A549 (cell line): Measurements from ENCODE around the gene ZBTB42. TPM values are rescaled to one million over a fixed set of nuclear protein-coding genes. Genes with fewer than 3 reads are reported as not detected.
A peak's percentile ranks its signal among the peaks of the same experiment; 100 is the strongest.

ENCODE experiments used
- ATAC-seq, 2 experiments: fragments of 200-7000 bp in 1 of 2; fragments of >200 bp in 1 of 2; cut with Nextera tagmentation in 1 of 2; cut with Tn5 transposase in 1 of 2; 3 replicates each; pipeline versions ENCODE4 v1.8.0 to v1.9.1; 2018 to 2020; ENCODE audit warnings: mild to moderate bottlenecking in 1 of 2, moderate library complexity in 1 of 2
- CTCF ChIA-PET: fragments of 300-600 bp; sonication (Branson Sonifier 250); formaldehyde crosslinking; extraction: SDS; loops from one replicate; lab custom pipeline; 2021; ENCODE audit warnings: antibody characterized with exemption, inconsistent platforms; lab: Yijun Ruan, JAX
- POLR2A ChIA-PET: fragments of 350-600 bp; formaldehyde crosslinking; extraction: SDS; loops from one replicate; lab custom pipeline; 2021; ENCODE audit warnings: antibody characterized with exemption, inconsistent platforms; lab: Yijun Ruan, JAX
- DNase-seq, 2 experiments: peaks; one replicate each; pipeline versions ENCODE4 v3.0.0 to v3.0.0-alpha.2; 2011 to 2016; ENCODE audit warnings: low read depth in 1 of 2, low spot score in 1 of 2
- FAIRE-seq: peaks from 2 replicates; lab custom pipeline; 2011; peaks lifted over from hg19 to GRCh38; lab: Jason Lieb, UNC
- H3K27ac ChIP-seq, 2 experiments: fragments of >200 bp; sonication (Bioruptor Twin); formaldehyde crosslinking; 3 replicates each; pipeline ENCODE4 v1.5.1; 2016 to 2017
- H3K4me1 ChIP-seq: fragments of >200 bp; sonication (Bioruptor Twin); formaldehyde crosslinking; 3 replicates; pipeline ENCODE4 v1.6.1; 2016
- H3K4me2 ChIP-seq: fragments of >200 bp; sonication (Bioruptor Twin); formaldehyde crosslinking; 3 replicates; pipeline ENCODE4 v1.6.1; 2016
- H3K4me3 ChIP-seq: fragments of >200 bp; sonication (Bioruptor Twin); formaldehyde crosslinking; 3 replicates; pipeline ENCODE4 v1.5.1; 2016
- H3K9me3 ChIP-seq: fragments of >200 bp; sonication (Bioruptor Twin); formaldehyde crosslinking; 3 replicates; pipeline ENCODE4 v1.6.1; 2016
- CBX2 ChIP-seq: fragments of 200-600 bp; sonication (generic); IDR thresholded peaks from 2 replicates; pipeline ENCODE4 v1.6.1; 2016; ENCODE audit warnings: low read depth, mild to moderate bottlenecking, borderline replicate concordance
- CHD2 ChIP-seq: fragments of 150-350 bp; IDR thresholded peaks from 2 replicates; pipeline ENCODE4 v1.6.1; 2014; ENCODE audit warnings: low read length; ENCODE audit not compliant: partially characterized antibody
- ESRRA ChIP-seq: fragments of 150-350 bp; IDR thresholded peaks from 2 replicates; pipeline ENCODE4 v1.6.1; 2014; ENCODE audit warnings: mild to moderate bottlenecking, low read length, borderline replicate concordance
- FOXS1 ChIP-seq: fragments of 250-450 bp; sonication (Bioruptor Pico); IDR thresholded peaks from 2 replicates; pipeline ENCODE4 v1.5.0; 2020; ENCODE audit warnings: mild to moderate bottlenecking, moderate library complexity
- GATA3 ChIP-seq: IDR thresholded peaks from 2 replicates; pipeline ENCODE4 v1.6.1; 2012; ENCODE audit warnings: borderline replicate concordance
- HDAC2 ChIP-seq: fragments of 200-600 bp; sonication (generic); IDR thresholded peaks from 2 replicates; pipeline ENCODE4 v1.6.1; 2016
- HOXA7 ChIP-seq: fragments of 250-450 bp; sonication (Bioruptor Pico); IDR thresholded peaks from 2 replicates; pipeline ENCODE4 v1.5.0; 2020; ENCODE audit warnings: mild to moderate bottlenecking, moderate library complexity
- JUN ChIP-seq, 2 experiments: fragments of >200 bp; sonication (Bioruptor Twin); formaldehyde crosslinking; IDR thresholded peaks; 2 replicates in 1 of 2; 3 replicates in 1 of 2; pipeline ENCODE4 v1.6.1; 2016 to 2017
- KDM1A ChIP-seq: fragments of 200-600 bp; sonication (generic); IDR thresholded peaks from 2 replicates; pipeline ENCODE4 v1.6.1; 2016; ENCODE audit warnings: low read depth, mild to moderate bottlenecking
- KDM5A ChIP-seq: fragments of 200-600 bp; sonication (generic); IDR thresholded peaks from 2 replicates; pipeline ENCODE4 v1.6.1; 2016; ENCODE audit warnings: antibody characterized with exemption, mild to moderate bottlenecking
- MAFK ChIP-seq: fragments of 450-650 bp; IDR thresholded peaks from 2 replicates; pipeline ENCODE4 v1.6.1; 2014; ENCODE audit not compliant: partially characterized antibody
- MAZ ChIP-seq: fragments of 150-350 bp; IDR thresholded peaks from 2 replicates; pipeline ENCODE4 v1.6.1; 2014; ENCODE audit warnings: antibody characterized with exemption, low read depth, low read length, borderline replicate concordance
- MYC ChIP-seq: IDR thresholded peaks from 2 replicates; pipeline ENCODE4 v1.6.1; 2012; ENCODE audit warnings: mild to moderate bottlenecking, inconsistent platforms, low read length, improper control_type of control experiment, borderline replicate concordance
- NFE2L2 ChIP-seq: fragments of 150-350 bp; conservative IDR thresholded peaks from 2 replicates; pipeline ENCODE4 v1.6.1; 2014; ENCODE audit warnings: low read length
- NPAS2 ChIP-seq: fragments of 250-450 bp; sonication (Bioruptor Pico); IDR thresholded peaks from 2 replicates; pipeline ENCODE4 v1.8.0; 2022; ENCODE audit warnings: mild to moderate bottlenecking, moderate library complexity, borderline replicate concordance
- NR3C1 ChIP-seq: fragments of >200 bp; sonication (Bioruptor Twin); formaldehyde crosslinking; IDR thresholded peaks from 3 replicates; pipeline ENCODE4 v1.6.1; 2017
- PHF8 ChIP-seq: fragments of 200-600 bp; sonication (generic); IDR thresholded peaks from 2 replicates; pipeline ENCODE4 v1.6.1; 2016; ENCODE audit warnings: low read depth, mild to moderate bottlenecking, antibody characterized with exemption, moderate library complexity, borderline replicate concordance
- POLR2A ChIP-seq: IDR thresholded peaks from 2 replicates; pipeline ENCODE4 v1.6.1; 2012; ENCODE audit warnings: mild to moderate bottlenecking, low read length
- RAD21 ChIP-seq, 2 experiments: fragments of >200 bp in 1 of 2; sonication (Bioruptor Twin) in 1 of 2; formaldehyde crosslinking in 1 of 2; IDR thresholded peaks in 1 of 2; conservative IDR thresholded peaks in 1 of 2; 2 replicates in 1 of 2; 3 replicates in 1 of 2; pipeline ENCODE4 v1.6.1; 2012 to 2018; ENCODE audit warnings: inconsistent platforms in 1 of 2
- RARB ChIP-seq: fragments of 250-450 bp; sonication (Bioruptor Pico); IDR thresholded peaks from 2 replicates; pipeline ENCODE4 v1.8.0; 2021; ENCODE audit warnings: mild to moderate bottlenecking, moderate library complexity
- SMC3 ChIP-seq: fragments of >200 bp; sonication (Bioruptor Twin); formaldehyde crosslinking; IDR thresholded peaks from 3 replicates; pipeline ENCODE4 v1.6.1; 2018; ENCODE audit warnings: inconsistent platforms
- SREBF2 ChIP-seq: fragments of 450-650 bp; IDR thresholded peaks from 2 replicates; pipeline ENCODE4 v1.6.1; 2014; ENCODE audit warnings: mild to moderate bottlenecking, moderate library complexity
- TFCP2L1 ChIP-seq: fragments of 250-450 bp; sonication (Bioruptor Pico); IDR thresholded peaks from 2 replicates; pipeline ENCODE4 v1.5.0; 2021; ENCODE audit warnings: mild to moderate bottlenecking
- ZFP36 ChIP-seq: fragments of 450-650 bp; IDR thresholded peaks from 2 replicates; pipeline ENCODE4 v1.6.1; 2014; ENCODE audit warnings: borderline replicate concordance; ENCODE audit not compliant: partially characterized antibody
- ZNF302 ChIP-seq: fragments of 250-450 bp; sonication (Bioruptor Pico); IDR thresholded peaks from 2 replicates; pipeline ENCODE4 v1.9.0; 2021; ENCODE audit warnings: inconsistent platforms, mild to moderate bottlenecking, moderate library complexity
- WGBS: methylation state at CpG from one replicate; pipeline ENCODE4 v1.1.6; 2017; ENCODE audit errors: missing lambda C conversion rate; 5-methylcytosine and 5-hydroxymethylcytosine counted together
- polyA plus RNA-seq, 4 experiments: library from polyadenylated mRNA; depleted of rRNA in 3 of 4; stranded (reverse); fragments of >200 nt; fragmentation: RNase III in 1 of 4; extraction: RNeasy Plus Mini Kit Qiagen cat#74134 plus additional on column Dnase treatment in 1 of 4; gene quantifications; 2 replicates in 3 of 4; 3 replicates in 1 of 4; pipeline ENCODE4 v1.2.3, GENCODE V29; 2011 to 2017
- TF ChIP-seq, protein P1 (sequence below): fragments of >200 bp; sonication (Bioruptor Twin); formaldehyde crosslinking; IDR thresholded peaks from 2 replicates; pipeline ENCODE4 v1.6.1; 2016
- TF ChIP-seq, protein P2 (sequence below): IDR thresholded peaks from 2 replicates; pipeline ENCODE4 v1.6.1; 2012
- TF ChIP-seq, protein P3 (sequence below): fragments of 250-450 bp; sonication (Bioruptor Pico); IDR thresholded peaks from 2 replicates; pipeline ENCODE4 v1.5.0; 2020; ENCODE audit warnings: low read depth, mild to moderate bottlenecking, moderate library complexity
- TF ChIP-seq, protein P4 (sequence below): fragments of >200 bp; sonication (Bioruptor Twin); formaldehyde crosslinking; IDR thresholded peaks from 3 replicates; pipeline ENCODE4 v1.5.1; 2016
- TF ChIP-seq, protein P5 (sequence below): IDR thresholded peaks from 2 replicates; pipeline ENCODE4 v1.6.1; 2012
- TF ChIP-seq, protein P6 (sequence below): fragments of 200-600 bp; sonication (generic); IDR thresholded peaks from 2 replicates; pipeline ENCODE4 v1.6.1; 2016; ENCODE audit warnings: antibody characterized with exemption, mild to moderate bottlenecking, moderate library complexity

Gene ZBTB42
- polyA plus RNA-seq, 2 of the 4 experiments (the other 2 are of a cell fraction) = 1.6 to 2.6 TPM

DNA sequence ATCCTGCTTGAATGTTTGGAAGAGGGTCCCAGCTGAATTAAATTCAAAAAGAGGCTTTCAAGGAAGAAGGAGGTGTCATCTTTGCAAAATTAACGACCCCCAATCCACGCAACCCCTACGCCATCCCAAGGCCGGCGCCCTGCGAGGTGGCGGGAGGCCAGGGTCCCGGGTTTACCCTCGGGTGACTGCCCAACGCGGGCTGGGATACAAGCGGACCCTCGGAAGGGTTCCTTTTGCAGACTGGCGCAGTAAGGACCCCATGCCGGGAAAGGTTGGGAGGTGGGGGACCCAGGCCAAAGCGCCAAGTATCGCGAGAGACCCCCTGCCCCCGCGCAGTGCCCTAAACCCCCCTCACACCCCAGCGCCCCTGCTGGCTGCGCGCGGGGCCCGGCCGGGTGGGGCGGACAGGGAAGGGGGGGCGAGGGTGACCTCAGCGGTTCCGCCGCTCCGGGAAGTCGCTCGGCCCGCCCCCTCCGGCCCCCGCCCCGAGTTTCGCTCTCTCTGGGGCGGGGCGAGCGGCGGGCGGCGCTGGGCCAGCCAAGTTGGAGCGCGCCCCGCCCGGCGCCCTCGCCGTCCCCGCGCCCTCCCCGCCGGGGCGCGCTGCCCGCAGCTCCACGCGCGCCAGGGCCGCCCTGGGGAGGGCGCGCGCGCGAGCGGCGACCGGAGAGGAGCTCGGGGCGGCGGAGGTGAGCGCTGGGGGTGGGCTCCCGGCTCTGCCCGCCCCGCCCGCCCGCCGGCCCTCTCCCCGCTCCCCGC is 708 bp upstream of the ZBTB42 start:
- ChIA-PET CTCF (interaction anchor here (0.9 to 2.1 kb wide), 8 partner anchors 9 to 34 kb away, joined by 3 to 8 read pairs (median 4); no protein-coding TSS in a partner anchor), POLR2A (no interaction called here)
- no peak for TF ChIP-seq KDM1A
- TF ChIP-seq MAZ = no peak
- TF ChIP-seq NFE2L2 = no peak
- no peak for TF ChIP-seq NPAS2
- TF ChIP-seq, protein P1, sequence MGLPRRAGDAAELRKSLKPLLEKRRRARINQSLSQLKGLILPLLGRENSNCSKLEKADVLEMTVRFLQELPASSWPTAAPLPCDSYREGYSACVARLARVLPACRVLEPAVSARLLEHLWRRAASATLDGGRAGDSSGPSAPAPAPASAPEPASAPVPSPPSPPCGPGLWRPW = no peak
- TF ChIP-seq ZNF302 = no peak
- TF ChIP-seq JUN (IDR thresholded peaks at IDR 0.05) = 0 out of 5 replicates have a peak, but pooled peaks of 1 of the 2 experiments have one; percentile 12
- TF ChIP-seq, protein P2, sequence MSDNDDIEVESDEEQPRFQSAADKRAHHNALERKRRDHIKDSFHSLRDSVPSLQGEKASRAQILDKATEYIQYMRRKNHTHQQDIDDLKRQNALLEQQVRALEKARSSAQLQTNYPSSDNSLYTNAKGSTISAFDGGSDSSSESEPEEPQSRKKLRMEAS = no peak
- TF ChIP-seq, protein P3, sequence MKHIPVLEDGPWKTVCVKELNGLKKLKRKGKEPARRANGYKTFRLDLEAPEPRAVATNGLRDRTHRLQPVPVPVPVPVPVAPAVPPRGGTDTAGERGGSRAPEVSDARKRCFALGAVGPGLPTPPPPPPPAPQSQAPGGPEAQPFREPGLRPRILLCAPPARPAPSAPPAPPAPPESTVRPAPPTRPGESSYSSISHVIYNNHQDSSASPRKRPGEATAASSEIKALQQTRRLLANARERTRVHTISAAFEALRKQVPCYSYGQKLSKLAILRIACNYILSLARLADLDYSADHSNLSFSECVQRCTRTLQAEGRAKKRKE (CRISPR knock-in tag) = no peak
- no peak for TF ChIP-seq PHF8
- no peak for TF ChIP-seq HDAC2
- no peak for TF ChIP-seq ESRRA
- TF ChIP-seq, protein P4, sequence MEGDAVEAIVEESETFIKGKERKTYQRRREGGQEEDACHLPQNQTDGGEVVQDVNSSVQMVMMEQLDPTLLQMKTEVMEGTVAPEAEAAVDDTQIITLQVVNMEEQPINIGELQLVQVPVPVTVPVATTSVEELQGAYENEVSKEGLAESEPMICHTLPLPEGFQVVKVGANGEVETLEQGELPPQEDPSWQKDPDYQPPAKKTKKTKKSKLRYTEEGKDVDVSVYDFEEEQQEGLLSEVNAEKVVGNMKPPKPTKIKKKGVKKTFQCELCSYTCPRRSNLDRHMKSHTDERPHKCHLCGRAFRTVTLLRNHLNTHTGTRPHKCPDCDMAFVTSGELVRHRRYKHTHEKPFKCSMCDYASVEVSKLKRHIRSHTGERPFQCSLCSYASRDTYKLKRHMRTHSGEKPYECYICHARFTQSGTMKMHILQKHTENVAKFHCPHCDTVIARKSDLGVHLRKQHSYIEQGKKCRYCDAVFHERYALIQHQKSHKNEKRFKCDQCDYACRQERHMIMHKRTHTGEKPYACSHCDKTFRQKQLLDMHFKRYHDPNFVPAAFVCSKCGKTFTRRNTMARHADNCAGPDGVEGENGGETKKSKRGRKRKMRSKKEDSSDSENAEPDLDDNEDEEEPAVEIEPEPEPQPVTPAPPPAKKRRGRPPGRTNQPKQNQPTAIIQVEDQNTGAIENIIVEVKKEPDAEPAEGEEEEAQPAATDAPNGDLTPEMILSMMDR = 0 out of 3 replicates have a peak, but pooled peaks have one; percentile 5
- TF ChIP-seq MAFK = no peak
- TF ChIP-seq, protein P5, sequence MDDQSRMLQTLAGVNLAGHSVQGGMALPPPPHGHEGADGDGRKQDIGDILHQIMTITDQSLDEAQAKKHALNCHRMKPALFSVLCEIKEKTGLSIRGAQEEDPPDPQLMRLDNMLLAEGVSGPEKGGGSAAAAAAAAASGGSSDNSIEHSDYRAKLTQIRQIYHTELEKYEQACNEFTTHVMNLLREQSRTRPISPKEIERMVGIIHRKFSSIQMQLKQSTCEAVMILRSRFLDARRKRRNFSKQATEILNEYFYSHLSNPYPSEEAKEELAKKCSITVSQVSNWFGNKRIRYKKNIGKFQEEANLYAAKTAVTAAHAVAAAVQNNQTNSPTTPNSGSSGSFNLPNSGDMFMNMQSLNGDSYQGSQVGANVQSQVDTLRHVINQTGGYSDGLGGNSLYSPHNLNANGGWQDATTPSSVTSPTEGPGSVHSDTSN = no peak
- no peak for TF ChIP-seq FOXS1 (CRISPR knock-in tag)
- no peak for TF ChIP-seq SMC3
- no peak for TF ChIP-seq GATA3
- no peak for TF ChIP-seq RAD21 (conservative IDR thresholded peaks at IDR 0.05 in 1 of 2, IDR thresholded peaks at IDR 0.05 in 1 of 2)
- TF ChIP-seq, protein P6, sequence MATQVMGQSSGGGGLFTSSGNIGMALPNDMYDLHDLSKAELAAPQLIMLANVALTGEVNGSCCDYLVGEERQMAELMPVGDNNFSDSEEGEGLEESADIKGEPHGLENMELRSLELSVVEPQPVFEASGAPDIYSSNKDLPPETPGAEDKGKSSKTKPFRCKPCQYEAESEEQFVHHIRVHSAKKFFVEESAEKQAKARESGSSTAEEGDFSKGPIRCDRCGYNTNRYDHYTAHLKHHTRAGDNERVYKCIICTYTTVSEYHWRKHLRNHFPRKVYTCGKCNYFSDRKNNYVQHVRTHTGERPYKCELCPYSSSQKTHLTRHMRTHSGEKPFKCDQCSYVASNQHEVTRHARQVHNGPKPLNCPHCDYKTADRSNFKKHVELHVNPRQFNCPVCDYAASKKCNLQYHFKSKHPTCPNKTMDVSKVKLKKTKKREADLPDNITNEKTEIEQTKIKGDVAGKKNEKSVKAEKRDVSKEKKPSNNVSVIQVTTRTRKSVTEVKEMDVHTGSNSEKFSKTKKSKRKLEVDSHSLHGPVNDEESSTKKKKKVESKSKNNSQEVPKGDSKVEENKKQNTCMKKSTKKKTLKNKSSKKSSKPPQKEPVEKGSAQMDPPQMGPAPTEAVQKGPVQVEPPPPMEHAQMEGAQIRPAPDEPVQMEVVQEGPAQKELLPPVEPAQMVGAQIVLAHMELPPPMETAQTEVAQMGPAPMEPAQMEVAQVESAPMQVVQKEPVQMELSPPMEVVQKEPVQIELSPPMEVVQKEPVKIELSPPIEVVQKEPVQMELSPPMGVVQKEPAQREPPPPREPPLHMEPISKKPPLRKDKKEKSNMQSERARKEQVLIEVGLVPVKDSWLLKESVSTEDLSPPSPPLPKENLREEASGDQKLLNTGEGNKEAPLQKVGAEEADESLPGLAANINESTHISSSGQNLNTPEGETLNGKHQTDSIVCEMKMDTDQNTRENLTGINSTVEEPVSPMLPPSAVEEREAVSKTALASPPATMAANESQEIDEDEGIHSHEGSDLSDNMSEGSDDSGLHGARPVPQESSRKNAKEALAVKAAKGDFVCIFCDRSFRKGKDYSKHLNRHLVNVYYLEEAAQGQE = peak; percentile 79
- no peak for TF ChIP-seq ZFP36
- TF ChIP-seq POLR2A = no peak; the same call in 1 of the 2 replicates
- no peak for TF ChIP-seq HOXA7 (CRISPR knock-in tag)
- no peak for TF ChIP-seq KDM5A
- no peak for TF ChIP-seq MYC
- TF ChIP-seq NR3C1 = no peak
- peak; percentile 82 for TF ChIP-seq CHD2
- no peak for TF ChIP-seq TFCP2L1 (CRISPR knock-in tag)
- no peak for TF ChIP-seq SREBF2
- no peak for TF ChIP-seq CBX2
- TF ChIP-seq RARB (CRISPR knock-in tag) = no peak
- peak overlapping the region; percentile 68 for H3K4me3 ChIP-seq
- DNase-seq = peak in 1 of 2 experiments; percentile 54
- H3K4me2 ChIP-seq = peak overlapping the region; percentile 99
- WGBS = 62% methylated on average over 18 of the region's 83 CpGs
- no peak for FAIRE-seq
- peaks cover 48% of the 10 kb centered on the region for H3K4me1 ChIP-seq
- peak; percentile 5 to 40; a peak in 3 of 6 replicates for ATAC-seq
- peak overlapping the region; percentile 74 to 95 for H3K27ac ChIP-seq
- H3K9me3 ChIP-seq = no peaks in the 10 kb centered on the region
